ENCODE results near the gene OPCML. TPM values are rescaled to one million over a fixed set of nuclear protein-coding genes. Genes with fewer than 3 reads are reported as not detected.

Gene OPCML
- total and polyA plus RNA-seq, 4 donors = under 0.01 to 0.01 TPM; not detected in 2

GRCh38 chr11:133180201-133180600 lies 352.1 kb downstream of the OPCML start:
- H3K9me3 ChIP-seq (ENCODE audit: control insufficient read depth in 4 of 4, low read length in 3 of 4) = no peaks in the 10 kb centered on the region
- H3K9ac ChIP-seq (ENCODE audit: low read depth in 1 of 2, low read length in 2 of 2) = no peak overlapping the region
- no peaks in the 10 kb centered on the region for H3K4me1 ChIP-seq (ENCODE audit: control insufficient read depth in 4 of 4, insufficient read depth in 4 of 4, low read length in 3 of 4)
- H3K36me3 ChIP-seq (ENCODE audit: control insufficient read depth in 4 of 4, insufficient read depth in 3 of 4, low read depth in 1 of 4, low read length in 3 of 4) = no peaks in the 10 kb centered on the region
- WGBS = 72% methylated on average over 7 of the region's 7 CpGs
- peaks cover 0 to 3% (median under 1%) of the 10 kb centered on the region in 4 donors for H3K27me3 ChIP-seq (ENCODE audit: control insufficient read depth in 4 of 4, insufficient read depth in 4 of 4, low read length in 3 of 4)
- no peak overlapping the region for H3K27ac ChIP-seq (ENCODE audit: low read depth in 1 of 2, low read length in 2 of 2)
- TF ChIP-seq ATF3 (IDR thresholded peaks at IDR 0.05) = no peak
- no peak for TF ChIP-seq HNF4A (conservative IDR thresholded peaks at IDR 0.05)
- no peak for TF ChIP-seq JUND (IDR thresholded peaks at IDR 0.05)
- TF ChIP-seq SP1 (IDR thresholded peaks at IDR 0.05) = no peak
- TF ChIP-seq ZBTB33 (IDR thresholded peaks at IDR 0.05) = no peak
- TF ChIP-seq YY1 (IDR thresholded peaks at IDR 0.05) = no peak
- TF ChIP-seq RXRA (IDR thresholded peaks at IDR 0.05) = no peak
- TF ChIP-seq TAF1 (conservative IDR thresholded peaks at IDR 0.05) = no peak
- TF ChIP-seq, protein P1, sequence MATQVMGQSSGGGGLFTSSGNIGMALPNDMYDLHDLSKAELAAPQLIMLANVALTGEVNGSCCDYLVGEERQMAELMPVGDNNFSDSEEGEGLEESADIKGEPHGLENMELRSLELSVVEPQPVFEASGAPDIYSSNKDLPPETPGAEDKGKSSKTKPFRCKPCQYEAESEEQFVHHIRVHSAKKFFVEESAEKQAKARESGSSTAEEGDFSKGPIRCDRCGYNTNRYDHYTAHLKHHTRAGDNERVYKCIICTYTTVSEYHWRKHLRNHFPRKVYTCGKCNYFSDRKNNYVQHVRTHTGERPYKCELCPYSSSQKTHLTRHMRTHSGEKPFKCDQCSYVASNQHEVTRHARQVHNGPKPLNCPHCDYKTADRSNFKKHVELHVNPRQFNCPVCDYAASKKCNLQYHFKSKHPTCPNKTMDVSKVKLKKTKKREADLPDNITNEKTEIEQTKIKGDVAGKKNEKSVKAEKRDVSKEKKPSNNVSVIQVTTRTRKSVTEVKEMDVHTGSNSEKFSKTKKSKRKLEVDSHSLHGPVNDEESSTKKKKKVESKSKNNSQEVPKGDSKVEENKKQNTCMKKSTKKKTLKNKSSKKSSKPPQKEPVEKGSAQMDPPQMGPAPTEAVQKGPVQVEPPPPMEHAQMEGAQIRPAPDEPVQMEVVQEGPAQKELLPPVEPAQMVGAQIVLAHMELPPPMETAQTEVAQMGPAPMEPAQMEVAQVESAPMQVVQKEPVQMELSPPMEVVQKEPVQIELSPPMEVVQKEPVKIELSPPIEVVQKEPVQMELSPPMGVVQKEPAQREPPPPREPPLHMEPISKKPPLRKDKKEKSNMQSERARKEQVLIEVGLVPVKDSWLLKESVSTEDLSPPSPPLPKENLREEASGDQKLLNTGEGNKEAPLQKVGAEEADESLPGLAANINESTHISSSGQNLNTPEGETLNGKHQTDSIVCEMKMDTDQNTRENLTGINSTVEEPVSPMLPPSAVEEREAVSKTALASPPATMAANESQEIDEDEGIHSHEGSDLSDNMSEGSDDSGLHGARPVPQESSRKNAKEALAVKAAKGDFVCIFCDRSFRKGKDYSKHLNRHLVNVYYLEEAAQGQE (IDR thresholded peaks at IDR 0.05) = no peak
- DNase-seq (ENCODE audit: low spot score) = no peak
- no peak overlapping the region for H3K4me3 ChIP-seq (ENCODE audit: low read depth in 1 of 3, low read length in 3 of 3)

GRCh38 chr11:133176748-133177147 lies 355.6 kb downstream of the OPCML start:
- H3K36me3 ChIP-seq (ENCODE audit: control insufficient read depth in 4 of 4, insufficient read depth in 3 of 4, low read depth in 1 of 4, low read length in 3 of 4) = no peaks in the 10 kb centered on the region
- WGBS = 68% methylated on average over 4 of the region's 4 CpGs
- H3K4me3 ChIP-seq (ENCODE audit: low read depth in 1 of 3, low read length in 3 of 3) = no peak overlapping the region
- no peaks in the 10 kb centered on the region for H3K4me1 ChIP-seq (ENCODE audit: control insufficient read depth in 4 of 4, insufficient read depth in 4 of 4, low read length in 3 of 4)
- TF ChIP-seq EGR1 (IDR thresholded peaks at IDR 0.05; ENCODE audit: low read depth in 2 of 2) = no peak
- TF ChIP-seq, protein P1 (IDR thresholded peaks at IDR 0.05) = no peak
- no peak for TF ChIP-seq TAF1 (conservative IDR thresholded peaks at IDR 0.05)
- TF ChIP-seq ZBTB33 (IDR thresholded peaks at IDR 0.05) = no peak
- no peak for TF ChIP-seq SP1 (IDR thresholded peaks at IDR 0.05)
- TF ChIP-seq YY1 (IDR thresholded peaks at IDR 0.05) = no peak
- TF ChIP-seq ATF3 (IDR thresholded peaks at IDR 0.05) = no peak
- H3K9me3 ChIP-seq (ENCODE audit: control insufficient read depth in 4 of 4, low read length in 3 of 4) = no peaks in the 10 kb centered on the region
- no peak overlapping the region for H3K9ac ChIP-seq (ENCODE audit: low read depth in 1 of 2, low read length in 2 of 2)
- no peak overlapping the region for H3K27ac ChIP-seq (ENCODE audit: low read depth in 1 of 2, low read length in 2 of 2)
- H3K27me3 ChIP-seq (ENCODE audit: control insufficient read depth in 4 of 4, insufficient read depth in 4 of 4, low read length in 3 of 4) = peaks cover 0 to 3% (median under 1%) of the 10 kb centered on the region in 4 donors
- DNase-seq (ENCODE audit: low spot score) = no peak
